HCT116 (cell line): Measurements from ENCODE around the gene CORO2B. TPM values are rescaled to one million over a fixed set of nuclear protein-coding genes. Genes with fewer than 3 reads are reported as not detected.
A peak's percentile ranks its signal among the peaks of the same experiment; 100 is the strongest.

Experiments used
- ATAC-seq: fragments of 200-7000 bp; cut with Tn5 transposase; 2 replicates; pipeline ENCODE4 v1.9.1; 2020; ENCODE audit warnings: mild to moderate bottlenecking, moderate library complexity
- BruUV-seq: library from RNA; stranded (reverse); fragments of 400-500 nt; replicated peaks from 2 replicates; lab custom pipeline; 2021; lab: Mats Ljungman, UMichigan
- CTCF ChIA-PET: fragments of 300-600 bp; sonication (Branson Sonifier 250); formaldehyde crosslinking; loops from one replicate; lab custom pipeline; 2021; ENCODE audit warnings: antibody characterized with exemption; lab: Charles Lee
- POLR2A ChIA-PET: fragments of 300-600, 350-600 bp; sonication (Branson Sonifier 250); formaldehyde crosslinking; loops from one replicate; lab custom pipeline; 2021; ENCODE audit warnings: antibody characterized with exemption; lab: Charles Lee
- RAD21 ChIA-PET, 2 experiments: fragments of 300-600 bp; sonication (Branson Sonifier 250); formaldehyde crosslinking; loops; one replicate each; lab custom pipeline; 2023; ENCODE audit warnings: low total read pairs in 2 of 2; ENCODE audit not compliant: uncharacterized antibody in 2 of 2, unreplicated experiment in 2 of 2, low non-redundant PET in 1 of 2; lab: Charles Lee
- DNase-seq: peaks from one replicate; pipeline ENCODE4 v3.0.0-alpha.2; 2010; ENCODE audit warnings: low read depth, low spot score
- H2AFZ ChIP-seq: fragments of 200-600 bp; shearing (Covaris generic), sonication (generic); 2 replicates; pipeline ENCODE4 v1.6.1; 2017; ENCODE audit warnings: low read depth, mixed run types, mixed read lengths, antibody characterized with exemption, low read length; ENCODE audit not compliant: poor library complexity, severe bottlenecking
- H3K27ac ChIP-seq: 2 replicates; pipeline ENCODE4 v1.5.1; 2012; ENCODE audit warnings: low read depth, low read length
- H3K27me3 ChIP-seq: fragments of 200-600 bp; sonication (generic); 2 replicates; pipeline ENCODE4 v1.6.1; 2016; ENCODE audit warnings: mixed run types, low read length, mixed read lengths; ENCODE audit not compliant: insufficient read depth
- H3K36me3 ChIP-seq, 2 experiments: fragments of 200-500 bp in 1 of 2; fragments of 200-600 bp in 1 of 2; sonication (Bioruptor generic) in 1 of 2; sonication (generic) in 1 of 2; 2 replicates each; pipeline versions ENCODE4 v1.5.1 to v1.6.1; 2014 to 2016; ENCODE audit warnings: low read length in 2 of 2, inconsistent platforms in 1 of 2, mixed read lengths in 1 of 2, mixed run types in 1 of 2; ENCODE audit not compliant: insufficient read depth in 2 of 2, control insufficient read depth in 1 of 2
- H3K4me1 ChIP-seq, 2 experiments: fragments of 200-600 bp in 1 of 2; sonication (generic) in 1 of 2; 2 replicates each; pipeline versions ENCODE4 v1.5.1 to v1.6.1; 2012 to 2017; ENCODE audit warnings: low read length in 2 of 2, inconsistent platforms in 1 of 2, mild to moderate bottlenecking in 1 of 2, mixed read lengths in 1 of 2, mixed run types in 1 of 2, moderate library complexity in 1 of 2; ENCODE audit not compliant: insufficient read depth in 2 of 2, control insufficient read depth in 1 of 2
- H3K4me2 ChIP-seq: fragments of 200-600 bp; sonication (generic); 2 replicates; pipeline ENCODE4 v1.6.1; 2017; ENCODE audit warnings: mixed run types, low read length, mixed read lengths
- H3K4me3 ChIP-seq, 2 experiments: fragments of 200-600 bp in 1 of 2; sonication (generic) in 1 of 2; replicated peaks in 1 of 2; 2 replicates each; pipeline ENCODE4 v1.5.1; 2011 to 2016; ENCODE audit warnings: low read length in 2 of 2, control low read depth in 1 of 2, low read depth in 1 of 2, mild to moderate bottlenecking in 1 of 2, mixed read lengths in 1 of 2, mixed run types in 1 of 2
- H3K79me2 ChIP-seq: fragments of 200-600 bp; sonication (generic); 2 replicates; pipeline ENCODE4 v1.6.1; 2017; ENCODE audit warnings: mild to moderate bottlenecking, mixed run types, low read length, moderate library complexity, mixed read lengths; ENCODE audit not compliant: insufficient read depth
- H3K9ac ChIP-seq: fragments of 200-600 bp; sonication (generic); 2 replicates; pipeline ENCODE4 v1.6.1; 2016; ENCODE audit warnings: low read length, mixed read lengths
- H3K9me2 ChIP-seq: fragments of 200-600 bp; sonication (generic), shearing (Covaris generic); 2 replicates; pipeline ENCODE4 v1.6.1; 2017; ENCODE audit warnings: mixed run types, mild to moderate bottlenecking, moderate library complexity; ENCODE audit not compliant: insufficient read depth
- H3K9me3 ChIP-seq, 2 experiments: fragments of 200-500 bp in 1 of 2; fragments of 200-600 bp in 1 of 2; sonication (Bioruptor generic) in 1 of 2; sonication (generic) in 1 of 2; 2 replicates each; pipeline ENCODE4 v1.6.1; 2014 to 2017; ENCODE audit warnings: low read length in 2 of 2, mixed read lengths in 2 of 2, inconsistent platforms in 1 of 2, low read depth in 1 of 2, mild to moderate bottlenecking in 1 of 2, mixed run types in 1 of 2, moderate library complexity in 1 of 2; ENCODE audit not compliant: control insufficient read depth in 1 of 2, insufficient read depth in 1 of 2
- H4K20me1 ChIP-seq: fragments of 200-600 bp; sonication (generic), shearing (Covaris generic); 2 replicates; pipeline ENCODE4 v1.6.1; 2017; ENCODE audit warnings: mixed run types, mild to moderate bottlenecking, moderate library complexity; ENCODE audit not compliant: insufficient read depth
- CEBPB ChIP-seq: IDR thresholded peaks from 2 replicates; pipeline ENCODE4 v1.6.1; 2012; ENCODE audit warnings: low read depth
- POLR2A ChIP-seq: IDR thresholded peaks from 2 replicates; pipeline ENCODE4 v1.7.0; 2011; ENCODE audit warnings: borderline replicate concordance; ENCODE audit not compliant: insufficient read depth, insufficient read length; ENCODE audit errors: extremely low read depth
- RAD21 ChIP-seq: IDR thresholded peaks from 2 replicates; pipeline ENCODE4 v1.6.1; 2012; ENCODE audit warnings: low read depth, mild to moderate bottlenecking
- SIN3A ChIP-seq: IDR thresholded peaks from 2 replicates; pipeline ENCODE4 v1.6.1; 2012; ENCODE audit warnings: low read depth
- SP1 ChIP-seq: IDR thresholded peaks from 2 replicates; pipeline ENCODE4 v1.6.1; 2012; ENCODE audit warnings: low read depth
- SRF ChIP-seq: IDR thresholded peaks from 2 replicates; pipeline ENCODE4 v1.6.1; 2012; ENCODE audit warnings: low read depth
- TCF7L2 ChIP-seq: IDR thresholded peaks from 2 replicates; pipeline ENCODE4 v1.7.0; 2011; ENCODE audit warnings: borderline replicate concordance, inconsistent platforms; ENCODE audit not compliant: insufficient read depth, insufficient read length; ENCODE audit errors: extremely low read depth
- ZNF274 ChIP-seq: fragments of 200-500 bp; sonication (Bioruptor generic); IDR thresholded peaks from 2 replicates; pipeline ENCODE4 v1.6.1; 2014; ENCODE audit warnings: mild to moderate bottlenecking, low read depth, low read length, inconsistent platforms
- intact Hi-C: fragments of 100-400 bp; cut with micrococcal nuclease; formaldehyde crosslinking; loops from 2 replicates; pipeline ENCODE4 v1.10.0; 2022
- total RNA-seq: library from RNA; stranded (reverse); gene quantifications from one replicate; pipeline ENCODE4 v1.2.1, GENCODE V29; 2021; ENCODE audit not compliant: unreplicated experiment
- TF ChIP-seq, protein P1 (sequence below): IDR thresholded peaks from 2 replicates; pipeline ENCODE4 v1.6.1; 2012; ENCODE audit warnings: low read depth

CORO2B gene
- total RNA-seq, 1 experiment from 2014 or later, result 2.8 TPM

DNA sequence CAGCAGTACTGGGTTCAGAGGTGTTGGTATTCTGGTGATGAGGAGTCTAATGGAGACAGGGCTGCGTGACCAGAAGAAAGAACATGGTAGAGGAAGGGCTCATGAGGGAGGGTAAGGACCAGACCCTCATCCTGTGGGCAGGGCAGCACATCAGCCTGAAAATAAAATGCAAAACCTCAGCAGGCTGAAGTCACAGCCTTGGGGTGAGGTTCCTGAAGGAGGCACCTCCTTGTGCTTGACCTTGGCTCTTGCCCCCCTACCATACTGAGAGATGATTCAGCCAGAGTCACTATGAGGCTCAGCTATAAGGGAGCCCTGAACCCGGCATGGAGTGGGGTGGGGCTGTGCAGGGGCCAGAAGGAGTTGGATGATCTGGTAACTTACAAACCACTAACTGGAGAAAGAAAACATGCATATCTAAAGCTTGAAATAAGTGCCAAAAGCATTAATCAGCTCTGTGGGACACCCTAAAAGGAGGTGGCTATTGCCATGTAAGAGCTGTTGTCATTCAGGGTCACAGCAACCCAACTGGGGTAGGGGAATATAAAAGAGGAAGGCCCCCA, 60.2 kb downstream of the CORO2B start:
- intact Hi-C loops, result no loop called here

More for the DNA sequence above, 60.2 kb downstream of the CORO2B start:
- Histone ChIP-seq H3K36me3 (no peaks in the 10 kb centered on the region), H3K4me1 (peaks cover under 1 to 52% of the 10 kb centered on the region in 2 experiments; a peak in 3 of 4 replicates)
- TF ChIP-seq ZNF274 (no peak), POLR2A (no peak), SIN3A (no peak), SRF (no peak), SP1 (no peak), TCF7L2 (no peak), CEBPB (no peak), RAD21 (no peak)
- TF ChIP-seq, protein P1, sequence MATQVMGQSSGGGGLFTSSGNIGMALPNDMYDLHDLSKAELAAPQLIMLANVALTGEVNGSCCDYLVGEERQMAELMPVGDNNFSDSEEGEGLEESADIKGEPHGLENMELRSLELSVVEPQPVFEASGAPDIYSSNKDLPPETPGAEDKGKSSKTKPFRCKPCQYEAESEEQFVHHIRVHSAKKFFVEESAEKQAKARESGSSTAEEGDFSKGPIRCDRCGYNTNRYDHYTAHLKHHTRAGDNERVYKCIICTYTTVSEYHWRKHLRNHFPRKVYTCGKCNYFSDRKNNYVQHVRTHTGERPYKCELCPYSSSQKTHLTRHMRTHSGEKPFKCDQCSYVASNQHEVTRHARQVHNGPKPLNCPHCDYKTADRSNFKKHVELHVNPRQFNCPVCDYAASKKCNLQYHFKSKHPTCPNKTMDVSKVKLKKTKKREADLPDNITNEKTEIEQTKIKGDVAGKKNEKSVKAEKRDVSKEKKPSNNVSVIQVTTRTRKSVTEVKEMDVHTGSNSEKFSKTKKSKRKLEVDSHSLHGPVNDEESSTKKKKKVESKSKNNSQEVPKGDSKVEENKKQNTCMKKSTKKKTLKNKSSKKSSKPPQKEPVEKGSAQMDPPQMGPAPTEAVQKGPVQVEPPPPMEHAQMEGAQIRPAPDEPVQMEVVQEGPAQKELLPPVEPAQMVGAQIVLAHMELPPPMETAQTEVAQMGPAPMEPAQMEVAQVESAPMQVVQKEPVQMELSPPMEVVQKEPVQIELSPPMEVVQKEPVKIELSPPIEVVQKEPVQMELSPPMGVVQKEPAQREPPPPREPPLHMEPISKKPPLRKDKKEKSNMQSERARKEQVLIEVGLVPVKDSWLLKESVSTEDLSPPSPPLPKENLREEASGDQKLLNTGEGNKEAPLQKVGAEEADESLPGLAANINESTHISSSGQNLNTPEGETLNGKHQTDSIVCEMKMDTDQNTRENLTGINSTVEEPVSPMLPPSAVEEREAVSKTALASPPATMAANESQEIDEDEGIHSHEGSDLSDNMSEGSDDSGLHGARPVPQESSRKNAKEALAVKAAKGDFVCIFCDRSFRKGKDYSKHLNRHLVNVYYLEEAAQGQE, result no peak
- TF ChIP-seq, all 23 proteins: peak for 0
- Histone ChIP-seq H3K79me2 (no peaks in the 10 kb centered on the region), H3K9ac (no peak overlapping the region), H3K27ac (no peak overlapping the region), H4K20me1 (no peaks in the 10 kb centered on the region), H3K4me2 (peak overlapping the region; percentile 40; the same call in 1 of the 2 replicates), H2AFZ (no peak overlapping the region), H3K9me3 (no peaks in the 10 kb centered on the region), H3K4me3 (no peak overlapping the region), H3K27me3 (no peaks in the 10 kb centered on the region), H3K9me2 (no peaks in the 10 kb centered on the region)
- POLR2A ChIA-PET, result no interaction called here
- CTCF ChIA-PET, result no interaction called here
- no TSS peak for BruUV-seq
- RAD21 ChIA-PET, result no interaction called here
- DNase-seq (no peak), ATAC-seq (no peak)
